ENCODE results near the gene F3. TPM values are rescaled to one million over a fixed set of nuclear protein-coding genes. Genes with fewer than 3 reads are reported as not detected.

The F3 gene
- polyA plus RNA-seq, 1 experiment, result 52.6 TPM

DNA sequence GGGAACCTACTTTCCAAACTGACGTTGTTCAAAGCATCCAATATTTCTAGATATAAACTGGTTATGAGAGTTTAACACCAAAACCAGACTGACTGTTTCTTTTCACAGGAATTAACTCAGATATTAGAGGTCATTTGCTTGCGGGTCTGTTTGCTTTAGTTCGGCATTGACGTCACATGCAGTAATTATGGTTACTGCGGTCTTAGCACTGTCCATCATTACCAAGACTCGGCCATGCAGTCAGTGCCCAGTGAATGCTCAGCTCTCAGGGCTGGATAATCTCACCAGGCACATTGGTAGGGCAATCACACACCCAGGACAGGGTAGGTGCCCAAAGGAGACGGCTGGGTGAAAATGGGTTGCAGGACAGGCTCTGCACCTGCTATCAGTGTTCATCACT is 9.9 kb upstream of the F3 start:
- POLR2A ChIA-PET, result no interaction called here

DNA sequence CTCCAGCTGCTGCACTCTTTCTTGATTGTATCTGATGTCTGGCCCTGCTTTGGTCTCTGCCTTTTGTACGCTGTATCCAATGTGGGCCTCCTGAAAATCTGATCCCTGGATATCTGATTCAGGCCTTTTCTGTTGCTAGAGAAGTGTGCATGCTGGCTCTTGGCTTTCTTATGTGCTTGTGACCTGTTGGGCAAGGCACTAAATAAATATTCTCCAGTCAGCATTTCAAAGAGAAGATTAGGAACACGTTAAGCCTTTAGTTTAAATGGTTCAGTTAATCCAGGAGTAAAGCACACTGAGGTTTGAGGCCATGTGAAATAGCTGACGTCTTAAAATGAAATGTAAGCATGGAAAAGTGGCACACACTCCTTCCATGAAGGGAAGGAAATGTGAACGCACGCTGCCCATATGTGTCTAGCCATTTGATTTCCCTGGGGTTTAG is 9.3 kb upstream of the F3 start:
- Histone ChIP-seq H3K27me3 (ENCODE audit: control insufficient read depth, insufficient read depth, low read length) (no peaks in the 10 kb centered on the region), H3K4me3 (ENCODE audit: low read depth, low read length) (no peak overlapping the region), H3K36me3 (ENCODE audit: control insufficient read depth, insufficient read depth, low read length) (no peaks in the 10 kb centered on the region)
- no peak for DNase-seq (ENCODE audit: low read depth)
- ChIA-PET CTCF (no interaction called here), POLR2A (no interaction called here)
- TF ChIP-seq, protein P1, sequence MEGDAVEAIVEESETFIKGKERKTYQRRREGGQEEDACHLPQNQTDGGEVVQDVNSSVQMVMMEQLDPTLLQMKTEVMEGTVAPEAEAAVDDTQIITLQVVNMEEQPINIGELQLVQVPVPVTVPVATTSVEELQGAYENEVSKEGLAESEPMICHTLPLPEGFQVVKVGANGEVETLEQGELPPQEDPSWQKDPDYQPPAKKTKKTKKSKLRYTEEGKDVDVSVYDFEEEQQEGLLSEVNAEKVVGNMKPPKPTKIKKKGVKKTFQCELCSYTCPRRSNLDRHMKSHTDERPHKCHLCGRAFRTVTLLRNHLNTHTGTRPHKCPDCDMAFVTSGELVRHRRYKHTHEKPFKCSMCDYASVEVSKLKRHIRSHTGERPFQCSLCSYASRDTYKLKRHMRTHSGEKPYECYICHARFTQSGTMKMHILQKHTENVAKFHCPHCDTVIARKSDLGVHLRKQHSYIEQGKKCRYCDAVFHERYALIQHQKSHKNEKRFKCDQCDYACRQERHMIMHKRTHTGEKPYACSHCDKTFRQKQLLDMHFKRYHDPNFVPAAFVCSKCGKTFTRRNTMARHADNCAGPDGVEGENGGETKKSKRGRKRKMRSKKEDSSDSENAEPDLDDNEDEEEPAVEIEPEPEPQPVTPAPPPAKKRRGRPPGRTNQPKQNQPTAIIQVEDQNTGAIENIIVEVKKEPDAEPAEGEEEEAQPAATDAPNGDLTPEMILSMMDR (IDR thresholded peaks at IDR 0.05; ENCODE audit: insufficient read depth, low read depth, low read length), result no peak

More for the DNA sequence above, 9.9 kb upstream of the F3 start:
- H3K4me3 ChIP-seq (ENCODE audit: low read depth, low read length), result no peak overlapping the region
- no peaks in the 10 kb centered on the region for H3K36me3 ChIP-seq (ENCODE audit: control insufficient read depth, insufficient read depth, low read length)
- CTCF ChIA-PET, result no interaction called here
- TF ChIP-seq, protein P1 (IDR thresholded peaks at IDR 0.05; ENCODE audit: insufficient read depth, low read depth, low read length), result no peak
- H3K27me3 ChIP-seq (ENCODE audit: control insufficient read depth, insufficient read depth, low read length), result no peaks in the 10 kb centered on the region
- DNase-seq (ENCODE audit: low read depth), result no peak

DNA sequence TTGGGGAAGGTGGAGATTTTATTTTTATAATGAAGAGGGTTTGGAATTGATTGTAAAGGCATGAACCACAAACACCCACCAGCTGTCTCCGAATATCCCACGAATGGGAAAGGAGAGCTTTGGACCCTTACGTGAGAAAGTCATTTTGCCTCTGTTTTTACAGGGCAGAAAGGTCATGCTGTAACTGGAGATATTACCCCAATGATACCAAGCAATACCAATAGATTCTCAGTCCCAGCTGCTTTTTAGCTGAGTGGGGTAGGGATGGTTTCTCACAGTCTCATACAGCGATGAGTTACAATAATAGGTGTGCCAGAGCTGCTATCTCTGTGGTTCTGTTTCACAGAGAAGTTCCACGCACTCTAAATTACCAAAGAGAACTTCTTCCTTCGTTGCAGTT is 8.8 kb upstream of the F3 start:
- TF ChIP-seq, protein P1 (IDR thresholded peaks at IDR 0.05; ENCODE audit: insufficient read depth, low read depth, low read length), result no peak
- no peak for DNase-seq (ENCODE audit: low read depth)
- ChIA-PET CTCF (no interaction called here), POLR2A (no interaction called here)
- Histone ChIP-seq H3K36me3 (ENCODE audit: control insufficient read depth, insufficient read depth, low read length) (no peaks in the 10 kb centered on the region), H3K27me3 (ENCODE audit: control insufficient read depth, insufficient read depth, low read length) (no peaks in the 10 kb centered on the region), H3K4me3 (ENCODE audit: low read depth, low read length) (no peak overlapping the region)

DNA sequence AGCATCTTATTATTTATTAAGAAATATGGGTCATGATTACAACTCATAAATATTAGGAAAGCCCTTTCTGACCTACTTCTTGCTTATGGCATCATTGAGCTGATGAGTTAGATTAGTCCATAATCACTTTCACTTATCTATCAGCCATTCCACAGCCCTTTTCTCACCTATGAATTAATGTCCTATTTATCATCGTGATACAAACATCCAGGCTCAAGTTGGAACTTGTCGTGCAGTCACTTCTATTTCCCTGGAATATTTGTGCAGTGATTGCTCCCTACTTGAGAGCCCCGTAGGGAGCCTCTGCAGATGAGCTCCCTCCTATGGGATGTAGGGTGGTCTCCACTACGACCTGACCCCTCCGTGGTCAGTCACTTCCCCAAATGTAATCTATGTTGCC is 8.1 kb upstream of the F3 start:
- DNase-seq (ENCODE audit: low read depth), result no peak
- no peak overlapping the region for H3K4me3 ChIP-seq (ENCODE audit: low read depth, low read length)
- CTCF ChIA-PET, result interaction anchor here (1.1 kb wide), 1 partner anchor 14 kb away, joined by 3 read pairs; no protein-coding TSS in a partner anchor
- no peaks in the 10 kb centered on the region for H3K27me3 ChIP-seq (ENCODE audit: control insufficient read depth, insufficient read depth, low read length)
- POLR2A ChIA-PET, result no interaction called here
- TF ChIP-seq, protein P1 (IDR thresholded peaks at IDR 0.05; ENCODE audit: insufficient read depth, low read depth, low read length), result no peak
- no peaks in the 10 kb centered on the region for H3K36me3 ChIP-seq (ENCODE audit: control insufficient read depth, insufficient read depth, low read length)

GRCh38 chr1:94544706-94545490 is 3.3 kb upstream of the F3 start:
- TF ChIP-seq, protein P1 (IDR thresholded peaks at IDR 0.05; ENCODE audit: insufficient read depth, low read depth, low read length), result peak; percentile 25; the same call in 1 of the 2 replicates
- no peak for DNase-seq (ENCODE audit: low read depth)
- Histone ChIP-seq H3K36me3 (ENCODE audit: control insufficient read depth, insufficient read depth, low read length) (no peaks in the 10 kb centered on the region), H3K27me3 (ENCODE audit: control insufficient read depth, insufficient read depth, low read length) (no peaks in the 10 kb centered on the region), H3K4me3 (ENCODE audit: low read depth, low read length) (no peak overlapping the region)
- ChIA-PET CTCF (interaction anchor here (1.0 to 1.3 kb wide), 3 partner anchors 15 to 256 kb away, joined by 3 to 5 read pairs (median 3); no protein-coding TSS in a partner anchor), POLR2A (no interaction called here)

Data from BJ (cell line).